GM12878 (cell line): ENCODE results near the gene SLC7A10. TPM values are rescaled to one million over a fixed set of nuclear protein-coding genes. Genes with fewer than 3 reads are reported as not detected.

Experiments used
- CHD4 ChIP-seq: fragments of 200-600 bp; sonication (generic); IDR thresholded peaks from 2 replicates; pipeline ENCODE4 v1.6.1; 2016; ENCODE audit warnings: mild to moderate bottlenecking
- DPF2 ChIP-seq: fragments of 450-650 bp; IDR thresholded peaks from 2 replicates; pipeline ENCODE4 v1.6.1; 2017; ENCODE audit warnings: mild to moderate bottlenecking
- MXI1 ChIP-seq: fragments of 150-350 bp; IDR thresholded peaks from 2 replicates; pipeline ENCODE4 v1.6.1; 2011; ENCODE audit warnings: low read depth, mild to moderate bottlenecking, inconsistent platforms, low read length, improper control_type of control experiment
- NRF1 ChIP-seq: conservative IDR thresholded peaks from 2 replicates; pipeline ENCODE4 v1.6.1; 2011; ENCODE audit warnings: mild to moderate bottlenecking, low read depth, low read length, improper control_type of control experiment
- PAX8 ChIP-seq: fragments of 450-650 bp; IDR thresholded peaks from 2 replicates; pipeline ENCODE4 v1.6.1; 2017; ENCODE audit warnings: mild to moderate bottlenecking, moderate library complexity
- PML ChIP-seq: IDR thresholded peaks from 2 replicates; pipeline ENCODE4 v1.6.1; 2012; ENCODE audit warnings: low read length, inconsistent platforms
- POLR2AphosphoS5 ChIP-seq: IDR thresholded peaks from 2 replicates; pipeline ENCODE4 v1.6.1; 2011; ENCODE audit warnings: mild to moderate bottlenecking, low read length, inconsistent platforms
- SKIL ChIP-seq: fragments of 450-650 bp; IDR thresholded peaks from 2 replicates; pipeline ENCODE4 v1.6.1; 2017; ENCODE audit warnings: mild to moderate bottlenecking, low read depth, inconsistent platforms; ENCODE audit not compliant: poor library complexity, severe bottlenecking
- SMC3 ChIP-seq: IDR thresholded peaks from 2 replicates; pipeline ENCODE4 v1.6.1; 2011; ENCODE audit warnings: low read length, improper control_type of control experiment, borderline replicate concordance
- SP1 ChIP-seq: IDR thresholded peaks from one replicate; pipeline ENCODE4 v1.6.1; 2011; ENCODE audit warnings: low read depth, low read length
- ZNF622 ChIP-seq: fragments of 450-650 bp; IDR thresholded peaks from 2 replicates; pipeline ENCODE4 v1.6.1; 2017; ENCODE audit warnings: mild to moderate bottlenecking, inconsistent platforms
- polyA plus RNA-seq, 11 experiments: library from polyadenylated mRNA; depleted of rRNA in 4 of 11; unstranded in 6 of 11; stranded (reverse) in 5 of 11; fragments of >200 nt; fragmentation: Nextera tagmentation in 4 of 11; fragmentation: Illumina TruSeq in 1 of 11; extraction: Ambion mirVana in 4 of 11; extraction: Trizol in 1 of 11; gene quantifications; 1 replicate in 1 of 11; 2 replicates in 10 of 11; pipeline versions ENCODE4 v1.2.1 to v1.2.3, GENCODE V29; 2011 to 2016; ENCODE audit warnings: inconsistent platforms in 2 of 11, missing spikeins in 2 of 11, low read depth in 1 of 11
- total RNA-seq, 4 experiments: library from RNA; depleted of rRNA in 3 of 4; stranded (reverse); fragments of >200 nt in 3 of 4; fragmentation: Illumina TruSeq in 1 of 4; extraction: Trizol in 1 of 4; gene quantifications; 2 replicates each; pipeline versions ENCODE4 v1.2.1 to v1.2.3, GENCODE V29; 2013 to 2021
- TF ChIP-seq, protein P1 (sequence below): IDR thresholded peaks from 2 replicates; pipeline ENCODE4 v1.6.1; 2011; ENCODE audit warnings: borderline replicate concordance, low read depth, mild to moderate bottlenecking, moderate library complexity, mixed read lengths, low read length; ENCODE audit not compliant: insufficient read depth; ENCODE audit errors: extremely low read length
- TF ChIP-seq, protein P2 (sequence below): IDR thresholded peaks from 2 replicates; pipeline ENCODE4 v1.6.1; 2011; ENCODE audit warnings: mild to moderate bottlenecking, low read depth, low read length, moderate library complexity; ENCODE audit not compliant: insufficient replicate concordance

SLC7A10 gene
- total and polyA plus RNA-seq, 10 of the 15 experiments (the other 5 are each of a cell fraction or from before 2014, with no cell fraction given): not detected

- TF ChIP-seq SP1: no peak
- no peak for TF ChIP-seq ZNF622
- TF ChIP-seq PAX8: no peak
- TF ChIP-seq CHD4: no peak
- no peak for TF ChIP-seq PML
- TF ChIP-seq NRF1: no peak
- no peak for TF ChIP-seq DPF2
- no peak for TF ChIP-seq SMC3
- TF ChIP-seq POLR2AphosphoS5: no peak
- TF ChIP-seq MXI1: no peak
- TF ChIP-seq, protein P1, sequence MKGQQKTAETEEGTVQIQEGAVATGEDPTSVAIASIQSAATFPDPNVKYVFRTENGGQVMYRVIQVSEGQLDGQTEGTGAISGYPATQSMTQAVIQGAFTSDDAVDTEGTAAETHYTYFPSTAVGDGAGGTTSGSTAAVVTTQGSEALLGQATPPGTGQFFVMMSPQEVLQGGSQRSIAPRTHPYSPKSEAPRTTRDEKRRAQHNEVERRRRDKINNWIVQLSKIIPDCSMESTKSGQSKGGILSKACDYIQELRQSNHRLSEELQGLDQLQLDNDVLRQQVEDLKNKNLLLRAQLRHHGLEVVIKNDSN: no peak
- TF ChIP-seq, protein P2, sequence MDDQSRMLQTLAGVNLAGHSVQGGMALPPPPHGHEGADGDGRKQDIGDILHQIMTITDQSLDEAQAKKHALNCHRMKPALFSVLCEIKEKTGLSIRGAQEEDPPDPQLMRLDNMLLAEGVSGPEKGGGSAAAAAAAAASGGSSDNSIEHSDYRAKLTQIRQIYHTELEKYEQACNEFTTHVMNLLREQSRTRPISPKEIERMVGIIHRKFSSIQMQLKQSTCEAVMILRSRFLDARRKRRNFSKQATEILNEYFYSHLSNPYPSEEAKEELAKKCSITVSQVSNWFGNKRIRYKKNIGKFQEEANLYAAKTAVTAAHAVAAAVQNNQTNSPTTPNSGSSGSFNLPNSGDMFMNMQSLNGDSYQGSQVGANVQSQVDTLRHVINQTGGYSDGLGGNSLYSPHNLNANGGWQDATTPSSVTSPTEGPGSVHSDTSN: no peak
- TF ChIP-seq SKIL: no peak
These were observed 7.8 kb downstream of the SLC7A10 start (continued) for GRCh38 chr19:33217881-33218280.
